K562 (cell line): Measurements from ENCODE around the gene DMP1. TPM values are rescaled to one million over a fixed set of nuclear protein-coding genes. Genes with fewer than 3 reads are reported as not detected.
A peak's percentile ranks its signal among the peaks of the same experiment; 100 is the strongest.

Experiments used
- ATAC-seq: fragments of 200-7000 bp; cut with Tn5 transposase; 3 replicates; pipeline ENCODE4 v1.9.1; 2020; ENCODE audit warnings: moderate library complexity
- BruUV-seq: library from RNA; stranded (reverse); fragments of 400-500 nt; replicated peaks from 2 replicates; lab custom pipeline; 2021; lab: Mats Ljungman, UMichigan
- CTCF ChIA-PET: fragments of 300-600 bp; formaldehyde crosslinking; extraction: SDS; loops from one replicate; lab custom pipeline; 2021; ENCODE audit warnings: low intra/inter-chr PET ratio; lab: Yijun Ruan, JAX
- POLR2A ChIA-PET: fragments of 300-600, 350-650 bp; sonication (Branson Sonifier 250); formaldehyde crosslinking; extraction: SDS; loops from one replicate; lab custom pipeline; 2021; ENCODE audit warnings: antibody characterized with exemption, inconsistent platforms; lab: Yijun Ruan, JAX
- DNase-seq, 4 experiments: peaks; one replicate each; pipeline versions ENCODE4 v3.0.0 to v3.0.0-alpha.2; 2011 to 2018; ENCODE audit warnings: low spot score in 3 of 4, mixed read lengths in 3 of 4; ENCODE audit errors: extremely low read depth in 1 of 4
- FAIRE-seq: peaks from 2 replicates; lab custom pipeline; 2011; peaks lifted over from hg19 to GRCh38; lab: Jason Lieb, UNC
- H2AFZ ChIP-seq: 2 replicates; pipeline ENCODE4 v1.6.0; 2011; ENCODE audit warnings: low read depth, low read length, control low read depth, inconsistent platforms
- H3K27ac ChIP-seq: fragments of 200-600 bp; 3 replicates; pipeline ENCODE4 v1.8.0; 2011; ENCODE audit warnings: low read depth, mild to moderate bottlenecking, control low read depth, inconsistent platforms, low read length, moderate library complexity, mixed read lengths; ENCODE audit errors: extremely low read depth
- H3K27me3 ChIP-seq, 2 experiments: fragments of 300-600 bp in 1 of 2; 2 replicates in 1 of 2; 3 replicates in 1 of 2; pipeline versions ENCODE4 v1.6.0 to v1.8.0; 2011; ENCODE audit warnings: inconsistent platforms in 2 of 2, low read length in 2 of 2, mild to moderate bottlenecking in 1 of 2, mixed read lengths in 1 of 2, moderate library complexity in 1 of 2; ENCODE audit not compliant: control insufficient read depth in 2 of 2, insufficient read depth in 2 of 2
- H3K36me3 ChIP-seq: fragments of 300-600 bp; 3 replicates; pipeline ENCODE4 v1.8.0; 2011; ENCODE audit warnings: mild to moderate bottlenecking, low read length, inconsistent platforms; ENCODE audit not compliant: control insufficient read depth, insufficient read depth
- H3K4me1 ChIP-seq, 2 experiments: fragments of 200-600 bp in 1 of 2; replicated peaks in 1 of 2; 2 replicates in 1 of 2; 3 replicates in 1 of 2; pipeline versions ENCODE4 v1.5.1 to v1.8.0; 2011; ENCODE audit warnings: inconsistent platforms in 2 of 2, low read length in 2 of 2, mild to moderate bottlenecking in 1 of 2, mixed read lengths in 1 of 2, moderate library complexity in 1 of 2; ENCODE audit not compliant: control insufficient read depth in 2 of 2, insufficient read depth in 2 of 2
- H3K4me2 ChIP-seq: 2 replicates; pipeline ENCODE4 v1.6.1; 2011; ENCODE audit warnings: low read length, control low read depth, inconsistent platforms, mixed read lengths; ENCODE audit not compliant: insufficient read depth
- H3K4me3 ChIP-seq: fragments of 200-600 bp; sonication (generic), shearing (Covaris generic); 2 replicates; pipeline ENCODE4 v1.5.1; 2016; ENCODE audit warnings: control low read depth, inconsistent platforms
- H3K79me2 ChIP-seq: fragments of 200-600 bp; 3 replicates; pipeline ENCODE4 v1.8.0; 2011; ENCODE audit warnings: low read length, inconsistent platforms; ENCODE audit not compliant: control insufficient read depth, insufficient read depth
- H3K9ac ChIP-seq, 2 experiments: 2 replicates each; pipeline versions ENCODE4 v1.6.0 to v1.6.1; 2011; ENCODE audit warnings: low read depth in 2 of 2, low read length in 2 of 2, control low read depth in 1 of 2, inconsistent platforms in 1 of 2, mild to moderate bottlenecking in 1 of 2, mixed read lengths in 1 of 2; ENCODE audit not compliant: insufficient read depth in 1 of 2
- H3K9me1 ChIP-seq: one replicate; pipeline ENCODE4 v1.6.0; 2011; ENCODE audit warnings: inconsistent platforms, mild to moderate bottlenecking, low read length, moderate library complexity; ENCODE audit not compliant: control insufficient read depth, insufficient read depth
- H3K9me3 ChIP-seq: replicated peaks from 2 replicates; pipeline ENCODE4 v1.5.1; 2011; ENCODE audit warnings: low read depth, low read length, inconsistent platforms; ENCODE audit not compliant: control insufficient read depth, insufficient read depth
- H4K20me1 ChIP-seq: replicated peaks from 2 replicates; pipeline ENCODE4 v1.6.1; 2011; ENCODE audit warnings: low read length, inconsistent platforms, mixed read lengths; ENCODE audit not compliant: control insufficient read depth, insufficient read depth
- CEBPB ChIP-seq: fragments of 450-650 bp; IDR thresholded peaks from 2 replicates; pipeline ENCODE4 v1.6.1; 2016; ENCODE audit warnings: missing genetic modification characterization, missing compliant biosample characterization
- CEBPG ChIP-seq, 3 experiments: fragments of 200-800 bp in 1 of 3; sonication (Bioruptor generic) in 1 of 3; sonication (generic) in 1 of 3; formaldehyde crosslinking in 1 of 3; IDR thresholded peaks in 2 of 3; conservative IDR thresholded peaks in 1 of 3; 2 replicates each; pipeline versions ENCODE4 v1.6.1 to v1.8.0; 2016 to 2022; ENCODE audit warnings: missing compliant biosample characterization in 2 of 3, missing genetic modification characterization in 2 of 3, mild to moderate bottlenecking in 1 of 3, missing genetic modification reagents in 1 of 3
- ELF2 ChIP-seq: fragments of 250-450 bp; sonication (Bioruptor Pico); IDR thresholded peaks from 2 replicates; pipeline ENCODE4 v1.5.0; 2021; ENCODE audit warnings: mild to moderate bottlenecking
- FOXK2 ChIP-seq, 2 experiments: fragments of 450-650 bp; IDR thresholded peaks in 1 of 2; conservative IDR thresholded peaks in 1 of 2; 2 replicates each; pipeline ENCODE4 v1.6.1; 2016; ENCODE audit warnings: low read depth in 2 of 2, mild to moderate bottlenecking in 1 of 2
- GTF2A2 ChIP-seq: IDR thresholded peaks from 2 replicates; pipeline ENCODE4 v1.6.1; 2016; ENCODE audit warnings: mild to moderate bottlenecking, missing genetic modification characterization, missing compliant biosample characterization
- HMGN3 ChIP-seq: IDR thresholded peaks from 2 replicates; pipeline ENCODE4 v1.6.1; 2011; ENCODE audit warnings: borderline replicate concordance, low read depth, mild to moderate bottlenecking, mixed read lengths, low read length; ENCODE audit not compliant: insufficient read length; ENCODE audit errors: extremely low read depth
- KHSRP ChIP-seq: fragments of 450-650 bp; IDR thresholded peaks from 2 replicates; pipeline ENCODE4 v1.6.1; 2017
- LCOR ChIP-seq: sonication (generic); formaldehyde crosslinking; IDR thresholded peaks from 2 replicates; pipeline ENCODE4 v1.8.0; 2022; ENCODE audit warnings: mild to moderate bottlenecking, missing genetic modification reagents
- RBM17 ChIP-seq: fragments of 200-400 bp; formaldehyde crosslinking; IDR thresholded peaks from 2 replicates; pipeline ENCODE4 v1.6.1; 2017; ENCODE audit warnings: low read depth, mild to moderate bottlenecking, low read length, borderline replicate concordance
- TFAM ChIP-seq: fragments of 250-450 bp; sonication (Bioruptor Pico); conservative IDR thresholded peaks from 2 replicates; pipeline ENCODE4 v1.5.0; 2021; ENCODE audit warnings: mild to moderate bottlenecking, moderate library complexity
- ZNF431 ChIP-seq: sonication (generic); formaldehyde crosslinking; IDR thresholded peaks from 2 replicates; pipeline ENCODE4 v1.8.0; 2022; ENCODE audit warnings: mild to moderate bottlenecking, missing genetic modification reagents
- ZNF507 ChIP-seq: conservative IDR thresholded peaks from 2 replicates; pipeline ENCODE4 v1.6.1; 2017; ENCODE audit warnings: missing genetic modification characterization, missing compliant biosample characterization
- WGBS: fragments of 100-300 bp; shearing (Covaris generic); methylation state at CpG from one replicate; pipeline ENCODE4 v1.1.6; 2016; ENCODE audit warnings: low coverage, mixed read lengths; ENCODE audit not compliant: insufficient coverage; ENCODE audit errors: missing lambda C conversion rate; 5-methylcytosine and 5-hydroxymethylcytosine counted together
- in situ Hi-C: fragments of 300-500 bp; cut with MboI; formaldehyde crosslinking; loops from 4 replicates; pipeline ENCODE4 v1.15.0; 2018; ENCODE audit warnings: inconsistent platforms, mixed read lengths
- intact Hi-C: fragments of 100-400 bp; cut with micrococcal nuclease; formaldehyde crosslinking; loops from 2 replicates; pipeline ENCODE4 v1.14.2; 2022
- polyA plus RNA-seq, 8 experiments: library from polyadenylated mRNA; depleted of rRNA in 4 of 8; stranded (reverse) in 5 of 8; unstranded in 3 of 8; fragments of >200 nt; fragmentation: Nextera tagmentation in 2 of 8; fragmentation: Illumina TruSeq in 1 of 8; extraction: Ambion mirVana in 2 of 8; extraction: Trizol in 1 of 8; gene quantifications; 2 replicates each; pipeline versions ENCODE4 v1.2.1 to v1.2.3, GENCODE V29; 2011 to 2014; ENCODE audit warnings: inconsistent platforms in 1 of 8, missing spikeins in 1 of 8
- total RNA-seq, 7 experiments: library from RNA; depleted of rRNA in 6 of 7; stranded (reverse); fragments of >200 nt in 6 of 7; fragmentation: Illumina TruSeq in 2 of 7; extraction: Trizol in 2 of 7; gene quantifications; 2 replicates each; pipeline versions ENCODE4 v1.2.1 to v1.2.3, GENCODE V29; 2011 to 2021; ENCODE audit warnings: low replicate concordance in 1 of 7
- TF ChIP-seq, protein P1 (sequence below): IDR thresholded peaks from 2 replicates; pipeline ENCODE4 v1.6.1; 2014; ENCODE audit warnings: antibody characterized with exemption
- TF ChIP-seq, protein P2 (sequence below), 2 experiments: fragments of 200-800 bp in 1 of 2; sonication (Bioruptor generic) in 1 of 2; sonication (generic) in 1 of 2; formaldehyde crosslinking in 1 of 2; IDR thresholded peaks in 1 of 2; conservative IDR thresholded peaks in 1 of 2; 2 replicates each; pipeline versions ENCODE4 v1.5.0 to v1.6.1; 2016 to 2020; ENCODE audit warnings: missing compliant biosample characterization in 1 of 2, missing genetic modification characterization in 1 of 2, missing genetic modification reagents in 1 of 2

Gene DMP1
- total and polyA plus RNA-seq, 9 of the 15 experiments (the other 6 are each of a cell fraction or from before 2014, with no cell fraction given): not detected

DNA sequence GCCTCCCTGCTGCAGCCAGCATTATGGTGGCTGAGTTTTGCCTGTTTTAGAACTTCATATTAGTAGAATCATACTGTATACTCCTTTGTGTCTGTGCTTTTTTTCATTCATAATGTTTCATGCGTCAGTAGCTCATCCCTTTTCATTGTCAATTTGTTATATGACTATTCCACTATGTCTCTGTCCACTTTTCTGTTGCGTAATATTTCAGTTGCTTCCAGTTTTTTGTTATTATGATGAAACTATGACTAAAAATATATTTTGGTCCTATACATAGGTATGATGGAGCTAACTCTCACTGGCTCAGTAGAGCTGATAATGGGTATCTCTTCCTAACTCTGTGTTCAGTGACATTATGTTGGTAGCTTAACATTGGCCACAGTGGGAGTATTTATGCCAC lies 48.3 kb downstream of the DMP1 start:
- in situ Hi-C loops: no loop called here
- no peak overlapping the region for H3K27ac ChIP-seq
- no TSS peak for BruUV-seq
- DNase-seq (no peak), FAIRE-seq (no peak), ATAC-seq (no peak)
- ChIA-PET CTCF (no interaction called here), POLR2A (no interaction called here)
- no peaks in the 10 kb centered on the region for H3K4me1 ChIP-seq
- no peaks in the 10 kb centered on the region for H3K27me3 ChIP-seq
- no peaks in the 10 kb centered on the region for H4K20me1 ChIP-seq
- intact Hi-C loops: no loop called here
- H3K9ac ChIP-seq: no peak overlapping the region
- H2AFZ ChIP-seq: no peak overlapping the region
- no peaks in the 10 kb centered on the region for H3K9me3 ChIP-seq
- H3K9me1 ChIP-seq: no peaks in the 10 kb centered on the region
- no peaks in the 10 kb centered on the region for H3K79me2 ChIP-seq
- no peak overlapping the region for H3K4me3 ChIP-seq
- 0% methylated on average over 2 of the region's 2 CpGs for WGBS
- TF ChIP-seq CEBPG (CRISPR knock-in tag; IDR thresholded peaks at IDR 0.05): no peak
- TF ChIP-seq CEBPG (tag; conservative IDR thresholded peaks at IDR 0.05 in 1 of 2, IDR thresholded peaks at IDR 0.05 in 1 of 2): peak; percentile 30 to 87; a peak in 3 of 4 replicates
- TF ChIP-seq CEBPB: peak; percentile 58
- no peak for TF ChIP-seq ZNF431
- H3K36me3 ChIP-seq: no peaks in the 10 kb centered on the region
- H3K4me2 ChIP-seq: no peak overlapping the region

DNA sequence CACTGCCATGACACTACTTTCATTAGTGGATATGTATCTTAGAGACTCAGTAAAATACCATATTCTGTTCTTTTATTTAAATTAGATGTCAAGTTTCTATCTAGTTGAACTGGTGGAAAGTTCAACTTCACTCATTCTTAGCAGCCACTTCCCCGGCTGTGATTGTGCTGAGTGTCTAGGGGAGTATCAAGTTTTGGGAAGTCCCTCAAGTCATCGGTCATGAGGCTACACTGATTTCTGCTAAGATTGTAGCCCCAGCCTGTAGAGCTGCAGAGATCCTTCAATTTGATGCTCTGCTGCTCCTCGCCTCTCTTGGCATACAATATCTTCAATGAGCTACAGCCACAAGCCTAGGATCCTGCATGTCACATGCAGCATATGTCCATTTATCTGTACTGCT lies 53.9 kb downstream of the DMP1 start:
- Histone ChIP-seq H3K9me1 (no peaks in the 10 kb centered on the region), H3K4me1 (no peaks in the 10 kb centered on the region), H2AFZ (no peak overlapping the region), H3K9ac (no peak overlapping the region), H3K36me3 (no peaks in the 10 kb centered on the region), H3K27me3 (no peaks in the 10 kb centered on the region), H3K4me3 (no peak overlapping the region), H3K4me2 (no peak overlapping the region), H4K20me1 (no peaks in the 10 kb centered on the region), H3K79me2 (no peaks in the 10 kb centered on the region), H3K27ac (no peak overlapping the region), H3K9me3 (no peaks in the 10 kb centered on the region)
- WGBS: 0% methylated on average over 3 of the region's 3 CpGs
- DNase-seq (no peak), ATAC-seq (no peak), FAIRE-seq (no peak)
- intact Hi-C loops (no loop called here), in situ Hi-C loops (no loop called here)
- ChIA-PET POLR2A (no interaction called here), CTCF (no interaction called here)
- BruUV-seq: no TSS peak
- TF ChIP-seq, protein P1, sequence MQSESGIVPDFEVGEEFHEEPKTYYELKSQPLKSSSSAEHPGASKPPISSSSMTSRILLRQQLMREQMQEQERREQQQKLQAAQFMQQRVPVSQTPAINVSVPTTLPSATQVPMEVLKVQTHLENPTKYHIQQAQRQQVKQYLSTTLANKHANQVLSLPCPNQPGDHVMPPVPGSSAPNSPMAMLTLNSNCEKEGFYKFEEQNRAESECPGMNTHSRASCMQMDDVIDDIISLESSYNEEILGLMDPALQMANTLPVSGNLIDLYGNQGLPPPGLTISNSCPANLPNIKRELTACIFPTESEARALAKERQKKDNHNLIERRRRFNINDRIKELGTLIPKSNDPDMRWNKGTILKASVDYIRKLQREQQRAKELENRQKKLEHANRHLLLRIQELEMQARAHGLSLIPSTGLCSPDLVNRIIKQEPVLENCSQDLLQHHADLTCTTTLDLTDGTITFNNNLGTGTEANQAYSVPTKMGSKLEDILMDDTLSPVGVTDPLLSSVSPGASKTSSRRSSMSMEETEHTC: no peak
- TF ChIP-seq ZNF507 (tag): no peak
- TF ChIP-seq RBM17: no peak
- TF ChIP-seq HMGN3: no peak
- no peak for TF ChIP-seq GTF2A2 (tag)
- no peak for TF ChIP-seq ELF2
- TF ChIP-seq KHSRP: no peak
- no peak for TF ChIP-seq TFAM (CRISPR knock-in tag)
- no peak for TF ChIP-seq LCOR
- TF ChIP-seq CEBPG (CRISPR knock-in tag; IDR thresholded peaks at IDR 0.05): no peak
- no peak for TF ChIP-seq CEBPG (tag; conservative IDR thresholded peaks at IDR 0.05 in 1 of 2, IDR thresholded peaks at IDR 0.05 in 1 of 2)
- TF ChIP-seq FOXK2 (conservative IDR thresholded peaks at IDR 0.05 in 1 of 2, IDR thresholded peaks at IDR 0.05 in 1 of 2; ENCODE audit: low read depth in 2 of 2): no peak
- TF ChIP-seq, protein P2, sequence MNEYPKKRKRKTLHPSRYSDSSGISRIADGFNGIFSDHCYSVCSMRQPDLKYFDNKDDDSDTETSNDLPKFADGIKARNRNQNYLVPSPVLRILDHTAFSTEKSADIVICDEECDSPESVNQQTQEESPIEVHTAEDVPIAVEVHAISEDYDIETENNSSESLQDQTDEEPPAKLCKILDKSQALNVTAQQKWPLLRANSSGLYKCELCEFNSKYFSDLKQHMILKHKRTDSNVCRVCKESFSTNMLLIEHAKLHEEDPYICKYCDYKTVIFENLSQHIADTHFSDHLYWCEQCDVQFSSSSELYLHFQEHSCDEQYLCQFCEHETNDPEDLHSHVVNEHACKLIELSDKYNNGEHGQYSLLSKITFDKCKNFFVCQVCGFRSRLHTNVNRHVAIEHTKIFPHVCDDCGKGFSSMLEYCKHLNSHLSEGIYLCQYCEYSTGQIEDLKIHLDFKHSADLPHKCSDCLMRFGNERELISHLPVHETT (CRISPR knock-in tag; conservative IDR thresholded peaks at IDR 0.05 in 1 of 2, IDR thresholded peaks at IDR 0.05 in 1 of 2): no peak
